ENCODE results near the gene TTC3.

TTC3 gene

DNA sequence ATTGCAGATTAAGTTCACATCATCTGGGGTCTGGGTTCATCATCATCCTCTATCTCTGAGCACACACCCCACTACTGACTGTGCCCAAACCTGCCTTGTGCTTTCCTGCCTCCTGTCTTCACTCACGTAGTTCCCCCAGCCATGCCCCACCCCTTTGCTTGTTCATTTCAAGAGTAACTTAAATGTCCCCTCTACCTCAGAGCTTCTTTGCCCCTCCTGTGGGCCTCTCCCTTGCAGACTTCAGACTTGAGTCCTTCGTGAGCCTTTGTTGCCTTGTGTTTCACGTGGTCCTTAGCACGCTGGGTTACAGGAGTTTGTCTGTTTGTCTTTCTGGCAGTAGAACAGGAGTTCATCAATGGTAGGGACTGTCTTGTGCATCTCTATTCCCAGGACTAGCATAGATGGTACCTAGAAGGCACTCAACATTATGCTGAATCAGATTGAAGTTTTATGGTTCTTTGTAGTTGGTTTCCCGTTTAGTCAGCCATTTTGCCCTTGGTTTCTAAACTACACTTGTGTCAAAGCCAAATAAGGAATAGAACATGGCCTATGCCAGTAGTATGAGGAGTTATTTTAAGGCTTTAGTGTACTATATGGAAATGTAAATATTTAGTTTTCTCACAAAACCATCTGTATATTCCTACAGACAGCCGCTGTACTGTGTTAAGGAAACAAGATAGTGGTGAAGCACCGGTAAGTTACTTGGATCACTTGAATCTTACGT is 86.2 kb downstream of the TTC3 start:
- no peak for DNase-seq

DNA sequence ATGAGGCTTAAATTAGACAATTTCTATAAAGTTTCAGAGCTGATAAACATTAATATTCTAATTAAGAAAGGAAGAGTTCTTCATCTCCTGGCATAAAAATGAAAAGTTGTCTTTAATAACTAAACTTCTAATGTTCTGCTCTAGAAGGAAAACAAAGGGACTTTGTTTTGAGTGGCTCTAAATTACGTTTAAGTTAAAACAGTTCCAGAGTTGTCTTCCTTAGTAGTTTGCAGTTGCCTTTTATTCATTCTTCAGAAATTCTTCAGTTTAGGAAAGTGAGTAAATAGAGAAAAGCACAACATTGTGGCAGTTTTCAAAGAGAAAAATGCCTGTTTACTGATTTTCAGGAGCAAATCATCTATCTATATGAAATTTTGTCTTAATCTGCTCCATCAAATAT is 86.9 kb downstream of the TTC3 start:
- no peak for DNase-seq

DNA sequence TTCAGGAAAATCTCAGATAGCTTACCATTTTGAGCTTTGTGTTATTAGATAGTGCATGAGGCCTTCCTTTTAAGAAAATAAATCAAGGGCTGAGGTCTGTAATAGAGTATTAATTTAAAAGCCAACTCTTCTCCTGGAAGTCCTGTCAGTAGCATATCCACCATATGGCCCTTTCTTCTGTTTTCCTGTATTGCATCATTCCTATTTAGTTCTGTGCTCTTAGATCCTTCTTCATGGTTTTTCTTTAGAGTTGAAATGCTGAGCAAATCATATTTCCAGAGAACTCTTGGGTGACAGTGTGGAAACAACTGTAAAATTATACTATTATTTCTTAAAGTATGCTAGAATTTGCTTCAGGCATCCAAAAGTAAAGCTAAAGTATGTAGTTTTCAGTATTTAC is 91.7 kb downstream of the TTC3 start:
- DNase-seq = no peak

DNA sequence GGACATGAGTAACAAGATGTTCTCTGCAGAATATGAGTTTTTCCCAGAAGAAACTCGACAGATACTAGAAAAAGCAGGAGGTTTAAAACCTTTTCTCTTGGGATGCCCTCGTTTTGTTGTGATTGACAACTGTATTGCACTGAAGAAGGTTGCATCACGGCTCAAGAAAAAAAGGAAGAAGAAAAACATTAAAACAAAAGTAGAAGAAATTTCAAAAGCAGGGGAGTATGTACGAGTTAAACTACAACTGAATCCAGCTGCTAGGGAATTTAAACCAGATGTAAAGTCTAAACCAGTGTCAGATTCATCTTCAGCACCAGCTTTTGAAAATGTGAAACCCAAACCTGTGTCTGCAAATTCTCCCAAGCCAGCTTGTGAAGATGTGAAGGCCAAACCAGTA is 92.5 kb downstream of the TTC3 start:
- no peak for DNase-seq

DNA sequence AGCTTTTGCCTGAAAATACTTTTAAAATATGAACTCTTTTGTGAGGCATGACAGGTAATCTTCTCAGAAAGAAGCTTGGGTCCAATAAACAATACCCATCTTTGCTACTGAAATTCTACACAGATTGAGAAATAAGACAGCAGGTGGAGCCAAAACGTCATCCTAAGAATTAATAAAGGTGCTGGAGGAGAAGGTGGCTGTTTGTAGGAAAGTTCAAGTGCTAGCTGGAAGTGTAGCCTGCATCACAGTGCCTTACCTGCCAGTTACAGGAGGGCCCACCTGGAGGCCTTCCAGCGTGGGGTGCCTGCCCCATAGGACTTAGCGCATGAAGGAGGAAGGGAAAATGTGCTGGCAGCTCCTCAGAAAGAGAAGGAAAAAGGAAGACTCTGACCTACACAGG is 93.7 kb downstream of the TTC3 start:
- no peak for DNase-seq

DNA sequence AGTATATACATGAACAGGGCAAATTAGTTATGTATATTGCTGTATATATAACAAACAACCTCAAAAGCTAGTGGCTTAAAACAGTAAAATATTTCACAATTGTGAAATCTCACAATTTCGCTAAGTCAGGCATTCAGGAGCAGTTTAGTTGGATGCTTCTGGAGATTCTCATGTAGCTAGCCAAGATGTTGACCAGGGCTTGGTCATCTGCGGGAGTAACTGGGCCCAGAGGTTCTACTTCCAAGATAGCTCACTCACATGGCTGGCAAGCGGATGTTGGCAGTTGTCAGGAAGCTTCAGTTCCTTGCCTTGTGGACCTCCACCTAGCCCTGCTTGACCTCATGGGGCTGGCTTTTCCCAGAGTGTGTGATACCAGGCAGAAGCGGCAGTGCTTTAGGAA is 95.6 kb downstream of the TTC3 start:
- DNase-seq = no peak

DNA sequence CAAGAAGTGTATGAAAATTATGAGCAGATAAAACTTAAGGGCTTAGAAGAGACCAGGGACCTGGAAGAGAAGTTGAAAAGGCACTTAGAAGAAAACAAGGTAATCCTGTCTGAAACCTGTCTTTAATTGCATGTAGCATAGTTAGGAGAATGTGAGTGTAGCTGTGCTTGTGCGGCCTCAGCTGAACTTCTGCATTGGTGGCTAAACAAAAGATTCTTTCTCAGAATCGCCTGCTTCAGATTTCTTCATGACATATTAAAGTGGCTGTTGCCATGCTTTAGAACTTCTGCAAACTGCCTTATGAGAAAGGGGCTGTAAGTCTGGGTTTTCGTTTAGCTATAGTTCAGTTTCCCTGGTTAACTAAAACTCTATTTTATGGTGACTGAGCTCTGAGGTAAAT is 99.6 kb downstream of the TTC3 start:
- no peak for DNase-seq

DNA sequence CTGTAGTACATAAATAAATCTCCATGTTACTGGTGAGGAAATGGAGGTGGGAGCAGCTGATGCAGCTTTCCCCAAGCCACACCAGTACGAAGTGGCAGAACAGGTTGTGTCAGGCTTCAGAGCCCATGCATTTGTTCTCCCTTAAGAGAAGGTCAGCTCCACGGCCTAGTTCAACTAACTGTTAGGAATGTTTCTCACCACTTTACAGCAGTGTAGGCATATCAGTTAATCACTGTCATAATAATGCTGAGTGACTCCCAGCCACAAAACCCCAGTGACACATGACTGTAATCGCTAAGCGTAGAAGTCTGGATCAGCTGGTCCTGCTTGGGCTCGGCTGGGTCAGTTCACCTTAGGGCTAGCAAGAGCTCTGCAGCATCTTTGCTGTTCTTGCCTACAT is 103.7 kb downstream of the TTC3 start:
- DNase-seq = peak; percentile 79

DNA sequence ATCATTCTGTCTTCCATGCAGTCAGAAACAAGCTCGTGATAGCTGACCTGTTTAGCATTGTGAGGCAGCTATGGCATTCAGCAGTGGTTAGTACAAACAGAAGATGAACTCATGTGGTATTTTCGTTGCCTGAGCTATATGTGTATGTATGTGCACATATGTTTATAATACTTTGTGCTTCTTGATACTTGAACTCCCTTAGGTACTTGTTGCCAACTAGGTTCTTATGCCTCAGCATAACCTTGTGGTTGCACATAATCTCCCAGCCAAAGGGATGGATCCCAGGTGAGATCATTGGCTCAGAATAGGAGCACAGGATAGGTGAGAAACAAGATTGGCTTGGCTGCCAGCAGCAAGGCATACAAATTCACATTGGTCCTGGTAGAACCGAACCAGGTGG is 108.0 kb downstream of the TTC3 start:
- no peak for DNase-seq

DNA sequence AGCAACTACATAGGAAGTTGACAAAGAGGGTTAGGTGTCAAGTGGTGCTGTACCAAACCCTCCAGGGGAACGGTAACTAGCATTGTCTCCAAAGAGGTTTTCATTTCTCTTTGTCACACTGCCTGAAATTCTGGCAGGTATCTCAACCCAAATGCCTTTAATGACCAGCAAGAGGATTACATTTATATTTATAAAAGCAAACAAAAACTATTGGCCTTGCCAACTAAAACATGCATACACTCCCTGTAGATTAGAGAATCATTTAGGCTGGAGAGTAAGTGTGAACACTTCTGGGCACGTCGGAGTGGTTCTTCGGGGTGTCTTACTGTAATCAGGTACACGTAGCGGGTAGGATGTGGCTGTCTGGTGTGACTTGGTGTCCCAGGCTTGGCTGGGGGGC is 109.2 kb downstream of the TTC3 start:
- no peak for DNase-seq

DNA sequence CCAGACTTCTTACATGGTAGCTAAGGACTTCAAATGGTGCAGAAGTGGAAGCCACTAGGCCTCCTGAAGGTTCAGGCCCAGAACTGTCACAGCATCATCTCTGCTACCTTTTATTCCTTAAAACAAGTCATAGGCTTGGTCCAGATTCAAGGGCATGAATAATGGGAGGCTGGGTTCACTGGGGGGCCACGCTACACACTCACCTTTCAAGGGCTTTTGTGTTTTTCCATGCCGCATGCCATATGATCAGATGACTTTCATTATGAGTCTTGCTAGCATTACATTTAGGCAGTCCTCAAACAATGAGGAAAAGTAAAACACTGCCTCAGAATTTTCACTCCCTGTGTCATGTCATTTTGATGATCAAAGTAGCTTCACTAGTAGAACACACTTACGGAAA is 110.7 kb downstream of the TTC3 start:
- no peak for DNase-seq

DNA sequence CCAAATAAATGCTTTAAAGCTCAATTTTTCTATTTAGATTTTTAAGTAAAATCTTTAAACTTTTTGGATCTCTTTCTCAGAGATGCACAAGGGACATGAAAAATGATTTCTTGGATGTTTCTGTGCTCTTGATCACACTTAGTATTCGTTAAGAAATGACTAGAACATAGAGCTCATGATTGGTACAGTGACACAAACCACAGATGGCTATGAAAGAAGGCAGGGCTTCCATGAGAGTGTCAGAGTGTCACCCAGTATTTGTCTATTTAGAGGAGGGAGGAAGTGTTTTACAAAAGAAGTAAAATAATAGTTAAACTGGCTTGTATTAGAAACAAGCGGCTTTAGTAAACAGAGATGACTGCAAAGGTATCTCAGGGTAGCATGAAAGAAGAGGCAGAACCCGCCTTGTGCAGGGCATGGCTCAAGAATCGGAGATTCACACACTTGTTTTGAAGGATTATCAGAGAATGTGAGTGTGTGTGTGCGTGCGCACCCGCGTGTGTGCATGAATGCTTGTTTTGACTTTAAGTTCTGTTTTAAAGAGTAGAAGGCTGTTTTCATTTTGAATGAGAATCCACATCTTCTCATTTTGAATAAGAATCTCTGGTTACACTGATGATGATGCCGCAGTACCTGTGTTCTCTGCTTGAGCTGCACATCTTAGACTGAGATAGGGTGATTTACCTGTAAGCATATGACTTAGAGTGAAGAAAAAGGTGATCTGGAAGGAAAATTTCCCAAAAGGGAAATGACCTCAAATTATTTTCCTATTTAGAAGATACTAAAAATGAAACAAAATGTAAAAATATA is 111.9 kb downstream of the TTC3 start:
- DNase-seq = no peak

DNA sequence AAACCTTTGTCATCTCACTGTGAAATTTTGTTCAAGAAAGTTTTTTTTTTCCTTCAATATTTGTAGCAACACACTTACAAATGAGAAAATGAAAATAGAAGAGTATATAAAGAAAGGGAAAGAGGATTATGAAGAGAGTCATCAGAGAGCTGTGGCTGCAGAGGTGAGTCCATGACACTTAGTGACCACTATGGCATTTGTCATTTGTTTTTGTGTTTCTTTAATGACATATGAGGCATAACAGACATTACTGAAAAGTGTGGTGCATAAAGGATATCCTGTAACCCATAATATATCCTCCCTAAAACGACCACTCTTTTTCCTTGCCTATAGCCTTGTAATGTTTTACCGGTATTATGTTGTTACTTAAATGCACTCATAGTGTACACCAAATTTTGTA is 113.9 kb downstream of the TTC3 start:
- no peak for DNase-seq

DNA sequence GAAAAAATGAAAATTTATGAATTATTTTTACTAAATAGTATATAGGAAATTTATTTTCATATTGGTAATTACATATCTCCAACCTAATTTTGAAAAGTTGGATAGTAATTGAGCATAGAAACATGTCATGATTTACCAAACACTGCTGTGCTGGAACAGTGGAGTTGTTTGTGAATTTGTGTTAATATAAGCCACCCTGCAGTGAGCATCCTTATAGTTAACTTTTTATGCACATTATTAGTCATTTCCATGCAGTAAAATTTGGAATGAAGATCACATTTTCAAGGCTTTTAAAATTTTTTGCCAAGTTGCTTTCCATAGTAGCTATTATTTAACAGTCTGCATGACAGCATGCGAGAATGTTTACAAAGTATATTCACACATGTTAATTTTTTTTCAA is 115.8 kb downstream of the TTC3 start:
- no peak for DNase-seq

DNA sequence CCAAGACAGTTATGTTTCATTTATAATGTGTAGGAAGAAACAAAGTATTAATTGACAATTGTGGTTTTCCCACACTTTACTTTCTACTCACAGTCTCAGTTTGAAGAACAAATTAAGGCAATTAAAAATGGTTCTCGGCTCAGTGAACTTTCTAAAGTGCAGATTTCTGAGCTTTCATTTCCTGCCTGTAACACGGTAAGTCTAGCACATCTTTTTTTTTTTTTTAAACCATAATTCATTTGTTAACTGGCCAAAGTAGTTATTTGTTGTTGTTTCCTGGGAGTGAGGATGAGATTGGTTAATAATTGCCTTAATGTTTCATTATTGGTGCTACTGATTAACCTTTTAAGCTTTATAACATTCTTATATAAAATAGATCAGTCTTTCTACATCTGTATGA is 119.0 kb downstream of the TTC3 start:
- DNase-seq = no peak

DNA sequence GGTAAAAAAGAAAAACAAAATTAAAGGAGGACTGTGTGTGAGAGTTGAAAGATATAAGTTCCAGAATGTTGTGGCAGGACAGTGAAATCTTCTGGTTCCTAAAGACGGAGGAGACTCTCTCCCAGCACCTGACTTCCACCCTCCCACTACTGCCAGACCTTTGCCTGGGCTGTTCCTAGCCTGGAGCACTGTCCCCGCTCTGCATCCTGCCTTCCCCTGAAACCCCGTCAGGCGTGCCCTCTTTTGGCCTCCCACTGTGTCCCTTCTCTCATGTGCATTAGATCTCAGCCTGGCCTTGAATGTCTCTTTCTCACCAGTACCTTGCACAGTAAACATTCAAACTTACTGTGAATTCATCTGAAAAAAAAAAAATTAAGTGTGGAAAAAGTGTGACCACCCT is 120.0 kb downstream of the TTC3 start:
- DNase-seq = no peak

DNA sequence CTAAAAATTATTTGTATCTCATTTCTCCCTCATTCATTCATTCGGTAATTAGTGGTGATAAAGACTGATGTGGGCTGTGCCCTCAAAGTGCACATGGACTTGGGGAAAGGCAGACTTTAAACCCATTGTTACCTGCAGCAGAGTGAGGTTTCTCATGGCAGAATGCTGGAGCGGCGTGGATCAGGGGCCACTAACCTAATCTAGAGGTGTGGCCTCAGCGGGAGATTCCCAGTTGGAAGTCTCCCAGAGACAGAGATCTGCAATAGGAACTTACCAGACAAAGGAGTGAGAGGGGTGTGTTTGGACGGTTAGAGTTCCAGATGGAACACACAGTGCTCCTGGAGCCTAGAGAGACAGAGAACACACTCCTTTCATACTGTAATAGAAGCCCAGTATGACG is 120.6 kb downstream of the TTC3 start:
- no peak for DNase-seq

DNA sequence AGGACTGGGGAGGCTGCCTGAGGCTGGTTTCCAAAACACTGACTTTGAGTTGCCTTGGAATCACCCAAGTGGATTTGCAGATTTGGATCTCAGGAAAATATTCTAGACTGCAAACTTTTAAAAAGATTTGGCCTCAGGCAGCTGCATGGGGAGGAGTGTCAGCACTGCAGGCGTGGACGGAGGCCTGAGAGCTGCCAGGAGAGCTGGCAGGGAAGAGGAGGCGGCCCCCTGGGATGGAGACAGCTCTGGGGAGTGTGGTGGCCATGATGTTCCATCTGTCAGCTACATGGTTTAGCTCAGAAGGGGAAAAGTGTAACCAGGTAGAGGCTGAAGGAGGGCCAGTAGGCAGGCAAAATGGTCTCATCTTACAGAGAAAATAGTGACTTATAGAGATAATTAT is 122.0 kb downstream of the TTC3 start:
- DNase-seq = no peak

DNA sequence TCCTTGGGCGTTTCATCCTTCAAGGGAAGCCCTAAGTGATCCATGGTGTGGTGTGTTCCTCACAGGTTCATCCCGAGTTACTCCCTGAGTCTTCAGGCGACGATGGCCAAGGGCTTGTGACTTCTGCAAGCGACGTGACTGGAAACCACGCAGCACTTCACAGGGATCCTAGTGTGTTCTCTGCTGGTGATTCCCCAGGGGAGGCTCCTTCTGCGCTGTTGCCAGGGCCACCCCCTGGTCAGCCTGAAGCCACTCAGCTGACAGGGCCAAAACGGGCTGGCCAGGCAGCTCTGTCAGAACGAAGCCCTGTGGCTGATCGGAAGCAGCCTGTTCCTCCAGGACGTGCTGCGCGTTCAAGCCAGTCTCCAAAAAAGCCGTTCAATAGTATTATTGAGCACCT is 122.6 kb downstream of the TTC3 start:
- DNase-seq = no peak

DNA sequence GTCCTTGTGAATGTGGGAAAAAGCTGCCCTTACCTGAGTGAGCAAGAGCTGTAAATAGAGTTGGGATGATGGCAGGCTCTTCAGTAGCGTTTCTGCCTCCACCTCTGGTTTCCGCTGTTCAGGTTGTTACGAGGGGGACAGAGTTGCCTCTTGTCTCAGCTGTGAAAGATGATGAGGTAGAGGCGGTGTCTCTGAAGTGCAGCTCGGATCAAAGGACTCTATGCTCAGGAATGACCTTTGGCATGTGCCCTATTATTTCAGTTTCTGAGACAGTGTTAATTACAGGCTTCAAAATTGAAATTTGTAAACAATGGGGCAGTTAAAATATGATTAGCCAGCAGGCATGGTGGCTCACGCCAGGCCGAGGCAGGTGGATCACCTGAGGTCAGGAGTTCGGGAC is 123.8 kb downstream of the TTC3 start:
- no peak for DNase-seq

DNA sequence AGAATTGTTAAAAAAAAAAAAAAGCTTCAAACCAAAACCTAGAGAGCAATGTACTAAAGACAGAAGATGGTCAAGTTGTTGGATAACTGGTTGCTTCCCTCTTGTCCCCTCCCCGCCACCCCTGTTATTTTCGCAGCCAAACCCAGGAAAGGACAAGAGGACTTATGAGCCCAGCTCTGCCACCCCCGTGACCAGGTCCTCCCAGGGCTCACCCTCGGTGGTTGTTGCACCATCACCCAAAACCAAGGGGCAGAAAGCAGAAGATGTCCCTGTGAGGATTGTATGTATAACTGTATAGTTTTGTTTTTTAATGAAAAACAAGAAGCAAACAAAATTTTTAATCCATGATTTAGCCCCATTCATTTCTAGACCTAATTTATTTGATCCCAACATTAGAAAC is 124.7 kb downstream of the TTC3 start:
- no peak for DNase-seq

DNA sequence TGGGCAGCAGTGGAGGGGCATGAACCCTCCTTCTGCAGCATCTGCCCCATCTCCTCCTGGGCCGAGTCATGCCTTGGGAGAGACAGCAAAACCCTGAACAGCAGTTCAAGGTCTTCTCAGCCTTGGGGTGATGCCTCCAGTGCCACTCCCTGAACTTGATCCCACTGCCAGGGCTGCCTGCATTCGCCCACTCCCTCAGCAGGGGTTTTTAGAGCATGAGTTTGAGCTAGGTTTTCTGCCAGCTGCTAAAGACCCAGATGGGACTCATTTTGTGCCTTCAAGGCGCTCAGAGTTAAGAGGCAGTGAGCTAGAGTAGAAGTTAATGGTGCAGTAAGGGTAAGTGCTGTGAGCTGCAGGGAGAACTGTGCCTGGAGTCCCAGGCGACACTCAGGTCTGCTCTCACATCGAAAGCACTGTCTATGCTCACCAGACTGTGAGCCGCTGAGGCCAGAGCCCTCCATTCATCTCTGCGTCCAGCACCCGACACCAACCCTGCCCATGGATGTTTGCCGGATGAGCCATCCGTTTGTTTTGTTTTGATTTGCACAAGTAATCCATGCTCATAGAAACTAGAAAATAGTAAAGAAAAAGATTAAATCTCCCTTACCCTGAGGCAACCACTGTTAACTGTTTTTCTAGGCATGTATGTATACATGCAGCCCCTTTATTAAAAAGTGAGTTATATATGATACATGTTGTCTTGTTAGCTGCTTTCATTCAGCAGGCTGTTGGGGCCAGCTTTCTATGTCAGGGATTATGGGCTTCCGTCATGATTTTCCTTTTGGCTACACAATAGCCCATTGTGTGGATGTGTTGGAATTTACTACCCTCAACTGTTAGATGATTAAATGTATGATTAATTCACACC is 126.2 kb downstream of the TTC3 start:
- peak; percentile 63 for DNase-seq

DNA sequence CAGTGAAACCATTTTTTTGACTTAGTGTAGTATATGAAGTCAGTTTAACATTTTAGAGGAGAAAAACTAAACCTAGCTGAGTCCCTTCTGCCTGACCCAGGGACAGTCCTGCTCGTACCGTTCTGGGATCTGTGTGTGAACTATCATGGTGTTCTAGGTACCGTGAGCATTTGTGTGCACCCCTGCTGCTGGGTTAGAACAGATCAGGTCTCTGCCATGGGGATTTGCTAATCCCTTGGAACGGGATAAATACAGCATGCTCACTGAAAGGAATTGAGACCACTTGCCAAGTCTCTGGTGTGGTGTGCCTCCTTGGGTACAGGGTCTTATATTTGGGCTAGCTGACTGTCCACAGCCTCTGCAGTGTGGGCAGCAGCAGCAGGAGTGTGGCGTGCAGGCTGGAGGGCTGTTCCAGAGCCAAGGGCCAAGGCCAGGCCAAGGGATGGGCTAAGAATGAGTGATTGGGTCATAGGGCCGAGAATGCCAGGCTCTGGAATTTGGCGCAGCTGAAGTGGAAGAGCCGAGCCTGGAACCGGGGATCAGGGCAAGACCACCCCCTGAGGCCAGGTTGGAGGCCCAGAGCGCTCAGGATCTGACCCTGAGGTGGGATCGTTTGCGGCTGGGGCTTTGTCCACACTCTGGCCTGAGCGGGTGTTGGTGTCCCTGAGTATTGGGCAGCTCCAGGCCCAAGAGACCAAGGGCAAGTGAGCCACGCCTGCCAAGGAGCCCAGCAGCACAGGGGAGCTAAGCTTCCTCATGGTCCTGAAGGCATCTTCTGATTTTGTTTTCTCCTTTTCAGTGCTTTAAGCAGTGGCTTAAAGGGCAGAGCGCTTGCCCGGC is 127.8 kb downstream of the TTC3 start:
- DNase-seq = no peak
